Activated CD8-positive, alpha-beta memory T cell treated with anti-CD3 and anti-CD28 coated beads for 48 hours (primary cell): ENCODE measurements around the gene TUSC2.
"Not testable (repeated sequence)": the region's sequence is repeated elsewhere in the genome, so short reads cannot be mapped to it uniquely, and the experiment has no call there.

Source experiments
- DNase-seq, 3 experiments: peaks; one replicate each; pipeline ENCODE4 v3.0.0-alpha.2; 2020; ENCODE audit warnings: low read depth in 2 of 3, low spot score in 2 of 3

TUSC2 gene

GRCh38 chr3:50319181-50319893 is 8.7 kb downstream of the TUSC2 start:
- no peak for DNase-seq

GRCh38 chr3:50318615-50319014 is 9.4 kb downstream of the TUSC2 start:
- no peak for DNase-seq

GRCh38 chr3:50318163-50318562 is 9.9 kb downstream of the TUSC2 start:
- no peak for DNase-seq

- no peak for DNase-seq
These were observed 10.7 kb downstream of the TUSC2 start for GRCh38 chr3:50317300-50317699.

GRCh38 chr3:50316657-50317242 is 11.3 kb downstream of the TUSC2 start:
- DNase-seq: no peak

GRCh38 chr3:50314816-50315215 is 13.2 kb downstream of the TUSC2 start:
- no peak for DNase-seq

GRCh38 chr3:50314342-50314741 is 13.7 kb downstream of the TUSC2 start:
- DNase-seq: no peak

- not testable (repeated sequence) for DNase-seq
These were observed 16.0 kb downstream of the TUSC2 start for GRCh38 chr3:50312041-50312440.

- DNase-seq: no peak
These were observed 23.4 kb downstream of the TUSC2 start for GRCh38 chr3:50304601-50305000.

- no peak for DNase-seq
These were observed 24.8 kb downstream of the TUSC2 start, which contains the start of gene HYAL1 for GRCh38 chr3:50303013-50303815. TSS of gene HYAL1 (minus strand) at chr3:50303574. CDS start at chr3:50302956, 618 bp downstream.

- no peak for DNase-seq
These were observed 25.7 kb downstream of the TUSC2 start for GRCh38 chr3:50302095-50303012.

- DNase-seq: no peak
These were observed 27.3 kb downstream of the TUSC2 start for GRCh38 chr3:50300681-50301254.

- no peak for DNase-seq
These were observed 27.9 kb downstream of the TUSC2 start for GRCh38 chr3:50299929-50300680.

GRCh38 chr3:50299638-50299928 is 28.4 kb downstream of the TUSC2 start:
- no peak for DNase-seq

GRCh38 chr3:50298836-50299637 is 29.0 kb downstream of the TUSC2 start, which contains the start of the genes HYAL3 and NAA80:
TSS of gene HYAL3 (minus strand) at chr3:50299405. CDS start at chr3:50295602, 3,803 bp downstream.
TSS of gene NAA80 (minus strand) at chr3:50299405. CDS start at chr3:50297463, 1,942 bp downstream.
- DNase-seq: peak; percentile 96 to 98 (median 96)

- no peak for DNase-seq
These were observed 29.9 kb downstream of the TUSC2 start for GRCh38 chr3:50297896-50298725.

GRCh38 chr3:50297384-50297775 is 30.6 kb downstream of the TUSC2 start:
- DNase-seq: no peak

GRCh38 chr3:50296721-50297383 is 31.2 kb downstream of the TUSC2 start:
- no peak for DNase-seq
